GM21723 (cell line): ENCODE data around the gene YY1AP1.
"Not testable (repeated sequence)": the region's sequence is repeated elsewhere in the genome, so short reads cannot be mapped to it uniquely, and the experiment has no call there.

Experiments used
- ATAC-seq: cut with Tn5 transposase; IDR thresholded peaks from one replicate; pipeline ENCODE4 v1.9.1; 2021; ENCODE audit warnings: mild to moderate bottlenecking, moderate library complexity; ENCODE audit not compliant: unreplicated experiment

Gene YY1AP1

DNA sequence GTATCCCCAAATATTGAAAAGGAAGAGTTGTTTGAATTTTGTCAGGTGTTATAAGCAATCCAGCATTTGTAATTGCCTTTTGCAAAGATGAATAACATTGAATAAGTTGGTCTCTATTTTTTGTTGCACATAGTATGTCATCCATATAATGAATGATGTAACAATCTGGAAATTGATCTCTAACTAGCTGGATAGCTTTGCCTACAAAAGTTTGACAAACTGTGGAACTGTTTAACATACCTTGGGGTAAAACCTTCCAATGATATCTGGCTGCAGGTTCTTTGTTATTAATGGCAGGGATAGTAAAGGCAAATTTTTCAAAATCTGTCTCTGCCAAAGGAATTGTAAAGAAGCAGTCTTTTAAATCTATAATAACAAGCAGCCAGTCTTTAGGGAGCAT lies 8.0 kb upstream of the YY1AP1 start:
- no peak for ATAC-seq

DNA sequence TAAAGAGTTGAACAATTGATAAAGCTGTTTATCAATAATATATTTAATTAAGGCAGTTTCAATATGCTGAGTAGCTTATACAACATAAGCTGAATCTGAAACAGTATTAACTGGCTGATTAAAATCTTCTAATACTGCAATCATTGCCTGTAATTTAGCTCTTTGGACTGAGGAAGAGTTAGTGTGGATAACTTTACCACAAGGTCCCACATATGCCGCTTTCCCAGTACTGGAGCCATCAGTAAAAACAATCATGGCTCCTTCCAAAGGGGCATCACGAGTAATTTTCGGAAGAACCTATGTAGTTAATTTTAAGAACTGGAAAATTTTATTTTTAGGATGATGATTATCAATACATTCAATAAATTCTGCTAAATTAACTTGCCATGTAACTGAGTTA lies 7.0 kb upstream of the YY1AP1 start:
- no peak for ATAC-seq

DNA sequence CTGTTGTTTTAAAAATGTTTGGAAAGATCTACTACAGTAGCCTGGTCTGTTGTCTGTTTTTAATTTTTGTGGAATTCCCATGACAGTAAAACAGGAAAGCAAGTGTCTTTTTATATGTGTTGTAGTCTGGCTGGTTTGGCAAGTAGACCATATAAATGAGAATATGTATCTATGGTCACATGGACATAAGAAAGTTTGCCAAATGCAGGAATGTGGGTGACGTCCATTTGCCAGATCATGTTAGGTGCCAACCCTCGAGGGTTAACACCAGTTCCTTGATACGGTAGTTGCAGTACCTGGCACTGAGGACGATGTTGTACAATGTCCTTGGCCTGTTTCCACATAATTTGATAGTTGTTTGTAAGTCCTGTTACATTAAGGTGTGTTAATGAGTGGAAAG lies 6.5 kb upstream of the YY1AP1 start:
- no peak for ATAC-seq

DNA sequence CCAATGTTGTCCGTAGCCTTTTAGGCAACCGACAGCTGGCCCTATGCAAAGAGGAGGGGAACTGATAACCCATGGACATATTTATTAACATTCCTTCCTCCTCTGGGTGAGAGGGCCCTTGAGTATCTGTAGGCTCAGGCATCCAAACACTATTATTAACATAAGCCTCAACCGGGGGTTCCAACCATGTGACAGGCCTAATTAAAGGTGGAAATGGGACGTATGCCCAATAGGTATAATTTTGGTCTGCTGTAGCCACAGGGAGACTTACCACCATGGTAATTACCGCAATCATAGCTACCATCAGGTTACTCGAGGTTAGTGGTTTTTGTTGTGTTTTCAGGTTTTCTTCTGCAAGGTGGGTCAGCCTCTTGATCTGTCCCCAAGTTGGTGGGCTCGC lies 5.6 kb upstream of the YY1AP1 start:
- no peak for ATAC-seq

DNA sequence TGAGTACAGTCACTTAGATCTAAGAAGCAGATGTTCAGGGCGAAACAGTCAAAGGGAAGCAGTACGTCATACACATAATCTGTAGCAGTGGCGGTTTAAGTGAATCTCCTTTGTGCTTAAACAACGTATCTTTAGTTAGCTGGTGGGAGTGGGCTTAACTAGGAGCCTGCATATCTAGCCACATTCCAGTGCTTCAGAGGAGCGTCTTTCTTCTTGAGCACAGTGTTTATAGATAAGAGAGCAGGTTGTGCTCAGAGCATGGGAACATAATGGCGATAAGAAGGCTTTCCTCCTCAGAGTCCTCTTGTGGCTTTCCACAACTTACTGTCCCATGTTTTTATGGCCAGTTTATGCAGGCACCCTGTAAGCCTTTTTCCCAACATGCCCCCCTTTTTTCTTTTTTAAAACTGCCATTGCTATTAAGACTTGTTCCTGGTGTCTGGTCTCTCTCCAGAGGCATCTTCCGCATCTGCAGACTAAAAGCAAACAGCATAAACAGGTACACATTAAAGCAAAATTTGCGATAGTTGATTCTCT lies 3.5 kb upstream of the YY1AP1 start:
- ATAC-seq = no peak

DNA sequence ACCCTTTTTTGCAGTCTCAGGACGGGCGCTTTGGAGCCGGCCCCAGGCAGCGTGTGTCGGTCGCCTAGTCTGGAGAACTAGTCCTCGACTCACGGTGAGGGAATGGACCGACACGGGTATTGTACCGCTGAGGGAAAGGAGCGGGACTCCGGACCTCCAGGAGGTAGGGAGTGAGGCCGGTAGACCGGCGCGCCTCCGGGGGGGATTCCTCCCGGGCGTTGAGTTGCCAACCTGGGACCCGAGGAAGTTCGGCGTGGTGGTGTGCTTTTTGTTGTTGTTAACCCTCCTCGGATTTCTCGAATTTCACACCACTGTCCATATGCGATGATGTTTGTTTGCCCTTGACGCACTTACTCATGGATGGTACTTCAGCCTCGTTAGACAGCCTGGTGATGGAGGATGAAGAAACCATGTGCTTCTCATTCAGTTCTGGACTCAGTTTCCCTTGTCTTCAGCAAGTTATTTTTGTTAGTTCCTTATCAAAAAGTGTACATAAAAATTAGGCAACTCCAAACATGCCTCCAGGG lies 570 bp upstream of the YY1AP1 start, which contains the start of gene DAP3:
Gene DAP3, plus strand, starts transcription at position 11 of the 527 bp plus-strand sequence. CDS start 20,689 bp downstream, outside the sequence.
- not testable (repeated sequence) for ATAC-seq

DNA sequence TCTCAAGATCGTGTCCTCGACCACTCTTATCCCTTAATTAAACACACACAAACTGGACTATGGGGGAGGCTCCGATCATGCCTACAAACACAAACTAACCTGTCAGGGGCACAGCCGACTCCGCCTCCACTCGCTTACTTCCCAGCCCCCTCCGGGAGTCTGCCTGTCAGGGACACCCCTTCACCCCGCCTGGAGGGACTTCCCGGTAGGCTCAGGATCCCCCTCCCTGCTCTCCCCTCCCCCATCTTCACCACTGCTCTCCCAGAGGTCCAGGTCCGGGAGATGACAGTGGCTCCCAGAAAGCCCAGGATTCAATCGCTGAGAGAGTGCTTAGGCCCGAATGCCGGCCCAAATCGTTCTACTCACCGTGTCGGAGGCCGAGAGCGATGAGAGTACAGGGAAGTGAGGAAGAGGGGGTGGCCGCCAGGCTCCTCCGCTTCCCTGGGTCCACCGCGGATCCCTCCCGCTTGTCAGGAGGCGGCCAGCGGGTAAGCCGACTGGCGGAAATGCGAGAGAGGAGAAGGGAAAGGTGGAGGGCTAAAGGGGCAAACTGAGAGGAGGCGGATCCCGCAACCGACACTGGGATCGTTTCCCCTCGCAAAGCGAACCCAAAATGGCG lies 760 bp downstream of the YY1AP1 start:
- ATAC-seq = peak; percentile 27

DNA sequence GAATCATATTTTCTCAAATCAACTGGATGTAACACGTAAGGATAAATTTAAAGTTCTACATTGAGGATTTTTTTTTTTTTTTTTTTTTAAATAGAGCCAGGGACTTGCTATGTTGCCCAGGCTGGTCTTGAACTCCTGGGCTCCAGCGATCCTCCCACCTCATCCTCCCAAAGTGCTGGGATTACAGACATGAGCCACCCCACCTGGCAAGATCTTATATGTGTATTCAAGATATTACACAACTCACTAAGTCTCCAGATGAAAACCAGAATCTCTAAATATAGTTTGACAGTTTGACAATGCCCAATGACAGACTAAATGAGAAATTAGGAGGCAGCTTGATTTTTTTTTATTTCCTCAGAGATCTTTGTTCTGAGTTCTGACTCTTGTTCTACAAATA lies 6.8 kb downstream of the YY1AP1 start:
- ATAC-seq = no peak

DNA sequence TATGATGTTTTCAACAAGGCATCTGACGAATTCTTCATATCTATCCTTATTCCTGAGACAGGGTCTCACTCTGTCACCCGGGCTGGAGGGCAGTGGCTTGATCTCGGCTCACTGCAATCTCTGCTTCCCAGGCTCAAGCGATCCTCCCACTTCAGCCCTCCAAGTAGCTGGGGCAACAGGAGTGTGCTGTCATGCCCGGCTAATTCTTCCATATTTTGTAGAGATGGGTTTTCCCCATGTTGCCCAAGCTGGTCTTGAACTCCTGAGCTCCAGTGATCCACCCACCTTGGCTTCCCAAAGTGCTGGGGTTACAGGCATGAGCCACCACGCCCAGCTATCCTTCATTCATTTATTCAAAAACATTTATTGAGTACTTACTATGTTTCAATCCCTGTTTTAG lies 8.0 kb downstream of the YY1AP1 start:
- ATAC-seq = no peak

DNA sequence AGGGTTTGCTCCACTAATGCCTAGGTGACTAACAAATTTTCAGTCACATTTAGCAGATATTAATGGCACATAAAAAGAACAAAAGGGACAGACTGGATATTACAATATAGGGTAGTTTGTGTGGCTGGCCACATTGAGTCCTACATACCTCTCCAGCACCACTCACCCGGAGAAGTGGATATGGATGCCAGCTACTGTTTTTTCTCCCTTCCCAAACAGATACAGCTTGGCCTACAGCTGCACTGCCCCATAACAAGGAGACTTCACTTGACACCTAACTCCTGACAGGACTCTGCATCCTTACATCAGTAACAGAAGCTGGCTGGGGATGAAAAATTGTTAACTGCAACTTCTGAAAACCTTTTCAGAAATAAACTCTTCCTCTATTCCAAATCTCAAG lies 9.6 kb downstream of the YY1AP1 start:
- not testable (repeated sequence) for ATAC-seq

DNA sequence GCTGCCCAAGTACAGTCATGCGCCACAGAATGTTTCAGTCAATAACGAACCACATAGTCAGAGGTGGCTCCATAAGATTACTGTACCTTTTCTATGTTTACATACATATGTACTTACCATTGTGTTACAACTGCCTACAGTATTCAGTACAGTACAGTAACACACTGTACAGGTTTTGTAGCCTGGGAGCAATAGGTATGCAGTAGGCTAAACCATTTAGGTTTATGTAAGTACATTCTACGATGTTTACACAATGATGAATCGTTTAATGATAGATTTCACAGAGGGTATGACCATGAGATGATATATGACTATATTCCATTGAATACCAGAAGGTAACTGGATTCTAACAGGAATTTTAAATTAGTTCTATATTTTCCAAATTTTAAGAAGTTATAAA lies 10.5 kb downstream of the YY1AP1 start:
- ATAC-seq = no peak

DNA sequence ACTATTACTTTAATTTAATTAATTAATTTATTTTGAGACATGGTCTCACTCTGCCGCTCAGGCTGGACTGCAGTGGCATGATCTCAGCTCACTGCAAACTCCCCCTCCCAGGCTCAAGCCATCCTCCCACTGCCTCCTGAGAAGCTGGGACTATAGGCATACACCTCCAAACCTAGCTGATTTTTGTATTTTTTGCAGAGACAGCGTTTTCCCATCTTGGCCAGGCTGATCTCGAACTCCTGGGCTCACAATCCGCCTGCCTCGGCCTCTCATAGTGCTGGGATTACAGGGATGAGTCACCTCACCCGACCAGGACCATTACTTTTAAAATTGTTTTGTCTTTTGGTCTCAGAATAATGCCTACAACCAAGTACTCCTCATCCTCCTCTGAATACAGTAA lies 15.6 kb downstream of the YY1AP1 start:
- no peak for ATAC-seq

DNA sequence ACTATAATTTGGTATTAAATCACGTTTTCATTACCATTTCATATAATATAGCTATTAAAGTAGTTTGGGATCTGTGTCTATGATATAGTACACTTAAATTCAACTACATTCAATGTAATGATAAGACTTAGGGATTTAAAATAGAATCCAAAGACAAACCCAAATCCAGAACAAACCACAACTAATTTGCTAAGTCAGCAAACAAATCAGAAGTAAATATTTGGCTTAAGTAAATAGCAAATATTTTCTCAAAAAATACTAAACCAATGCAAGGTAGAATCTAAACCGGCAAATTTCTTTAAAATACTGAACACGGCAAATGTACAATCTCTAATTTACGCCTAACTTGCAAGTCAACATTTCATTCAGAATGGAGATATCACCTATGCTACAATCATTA lies 16.8 kb downstream of the YY1AP1 start:
- ATAC-seq = no peak

DNA sequence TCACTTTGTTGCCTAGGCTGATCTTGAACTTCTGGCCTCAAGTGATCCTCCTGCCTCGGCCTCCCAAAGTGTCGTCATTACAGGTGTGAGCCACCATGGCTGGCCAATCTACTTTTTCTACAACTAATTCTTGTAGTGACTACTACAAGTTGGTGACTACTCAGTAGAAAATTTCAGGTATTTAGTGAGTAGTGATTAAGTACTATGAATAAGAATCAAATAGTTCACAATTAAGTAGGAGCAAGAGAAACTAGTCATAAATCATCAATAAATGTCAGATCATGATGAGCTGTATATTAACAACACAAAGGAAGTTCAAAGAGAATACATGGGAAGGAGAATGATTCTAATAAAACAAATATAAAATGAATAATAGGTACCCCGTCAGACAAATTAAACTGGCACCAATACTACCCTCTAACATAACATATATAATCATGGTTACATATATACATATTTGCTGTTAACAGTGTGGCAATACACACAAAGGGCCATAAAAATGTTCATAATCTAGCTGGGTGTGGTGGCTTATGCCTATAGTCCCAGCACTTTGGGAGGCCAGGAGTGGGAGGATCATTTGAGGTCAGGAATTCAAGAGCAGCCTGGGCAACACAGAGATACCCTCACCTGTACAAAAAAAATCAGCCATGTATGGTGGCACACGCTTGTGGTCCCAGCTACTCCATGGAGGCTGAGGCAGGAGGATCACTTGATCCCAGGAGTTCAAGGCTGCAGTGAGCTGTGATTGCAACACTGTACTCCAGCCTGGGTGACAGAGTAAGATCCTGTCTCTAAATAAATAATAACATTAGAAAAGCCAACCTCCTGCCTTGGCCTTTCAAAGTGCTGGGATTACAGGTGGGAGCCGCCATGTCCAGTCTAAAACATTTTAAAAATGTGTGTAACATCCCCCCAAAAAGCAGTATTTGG lies 19.1 kb downstream of the YY1AP1 start:
- ATAC-seq = no peak

DNA sequence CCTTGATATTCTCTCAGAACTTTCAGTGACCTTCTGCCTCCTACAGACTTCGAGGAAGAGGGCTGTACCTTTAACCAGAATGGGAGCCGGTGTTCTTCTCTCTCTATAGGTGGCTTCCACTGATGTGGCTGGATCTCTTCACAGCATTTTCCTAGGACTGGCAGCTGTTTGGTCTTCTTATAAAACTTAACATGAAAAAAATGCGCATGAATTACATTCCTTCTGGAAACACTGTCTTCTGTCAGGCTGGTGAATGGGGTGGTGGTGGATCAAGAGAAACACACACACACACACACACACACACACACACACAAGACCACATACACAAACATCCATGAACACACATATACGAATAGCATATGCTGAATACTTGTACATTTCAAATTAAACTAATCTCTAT lies 27.3 kb downstream of the YY1AP1 start:
- ATAC-seq = not testable (repeated sequence)

DNA sequence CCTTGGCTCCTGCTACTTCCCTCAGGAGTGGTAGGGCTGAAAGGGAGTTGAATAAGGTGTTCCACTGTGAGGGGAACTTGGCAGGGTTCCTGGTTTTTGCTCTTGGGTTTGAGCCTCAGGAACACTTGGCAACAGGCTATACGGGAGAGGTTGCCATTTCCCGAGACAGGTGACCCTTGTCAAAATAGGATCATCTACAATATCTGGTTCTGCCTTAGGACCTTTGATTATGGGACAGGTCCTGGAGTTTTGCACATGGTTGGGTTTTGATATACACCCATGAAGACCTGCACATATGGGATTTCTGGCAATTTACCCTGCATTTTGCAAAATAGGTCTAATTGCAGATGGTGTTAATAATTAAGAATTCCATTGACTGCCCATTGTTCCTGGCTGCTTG lies 31.1 kb downstream of the YY1AP1 start:
- no peak for ATAC-seq

DNA sequence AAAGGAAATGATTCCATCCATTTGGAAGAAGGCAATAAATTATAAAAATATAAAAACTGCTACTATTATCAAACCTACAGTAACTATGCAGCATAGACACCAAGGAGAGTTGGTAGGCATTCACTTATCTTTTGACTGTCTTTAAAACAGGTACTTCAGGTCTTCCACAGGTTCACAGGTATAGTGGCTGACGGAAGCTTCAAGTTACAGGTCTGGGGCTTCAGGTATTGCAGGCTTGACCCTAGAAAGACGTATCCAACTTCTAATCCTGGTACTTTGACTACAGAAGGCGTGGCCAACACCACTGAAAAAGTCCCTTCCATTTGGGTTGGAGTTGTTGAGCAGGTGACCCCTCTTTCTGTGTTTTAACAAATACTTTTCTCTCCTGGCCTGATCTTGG lies 35.6 kb downstream of the YY1AP1 start:
- ATAC-seq = no peak

DNA sequence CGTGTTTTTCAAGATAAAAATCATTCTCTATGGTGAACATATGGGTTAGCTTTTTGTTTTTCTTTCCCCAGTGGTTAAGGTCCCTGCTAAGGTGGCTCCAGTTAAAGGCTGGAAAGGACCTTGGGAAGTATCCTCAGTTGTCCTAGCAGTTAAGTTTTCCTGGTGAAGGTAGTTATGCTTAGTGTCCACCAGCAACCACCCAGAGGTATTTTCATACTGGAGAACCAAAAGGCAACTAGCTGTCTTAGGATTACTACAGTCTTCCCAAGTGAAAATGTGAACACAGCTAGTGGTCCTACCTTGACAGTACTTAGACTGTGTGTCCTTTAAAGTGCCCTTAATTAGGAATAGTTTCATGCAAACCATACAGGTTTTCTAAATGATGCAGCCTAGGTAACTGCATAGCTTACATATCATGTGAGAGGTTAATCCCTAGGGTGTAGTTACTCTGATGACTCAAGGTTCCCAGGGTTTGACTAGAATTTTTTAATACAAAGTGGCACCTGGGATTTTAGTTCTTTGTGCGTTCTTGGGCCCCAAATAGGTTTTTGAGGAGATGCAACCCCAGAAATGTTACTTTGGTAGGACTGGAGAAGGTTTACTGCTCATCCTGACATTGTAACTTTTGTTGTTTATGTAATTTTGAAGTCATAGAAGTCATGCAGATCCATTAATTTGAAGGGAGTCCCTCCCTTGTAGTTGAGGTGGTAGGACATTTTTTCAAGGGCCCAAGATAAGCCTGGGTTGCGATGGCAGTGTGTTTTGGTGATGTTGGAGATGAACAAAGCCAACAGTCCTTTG lies 36.5 kb downstream of the YY1AP1 start:
- ATAC-seq = no peak

DNA sequence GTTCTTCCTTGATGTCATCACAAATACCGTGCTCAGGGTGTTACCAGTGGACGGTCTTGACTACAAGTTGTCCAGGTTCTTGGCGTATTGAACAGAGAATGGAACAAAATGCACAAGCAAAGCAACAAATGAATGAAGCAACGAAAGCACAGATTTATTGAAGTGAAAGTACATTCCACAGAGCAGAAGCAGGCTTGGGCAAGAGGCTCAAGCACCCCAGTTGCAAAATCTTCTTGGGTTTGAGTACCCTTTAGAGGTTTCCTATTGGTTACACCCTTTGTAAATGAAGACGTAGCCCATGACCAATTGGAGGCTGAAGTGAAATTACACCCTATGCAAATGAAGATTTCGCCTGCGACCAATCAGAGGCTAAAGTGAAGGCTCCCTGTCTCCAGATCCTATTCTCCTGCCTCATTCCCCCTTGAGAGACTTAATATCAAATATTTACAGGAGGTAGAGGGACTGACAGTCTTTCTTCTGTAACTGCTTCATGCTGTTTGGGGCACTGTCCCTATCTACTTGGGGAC lies 38.3 kb downstream of the YY1AP1 start:
- no peak for ATAC-seq

DNA sequence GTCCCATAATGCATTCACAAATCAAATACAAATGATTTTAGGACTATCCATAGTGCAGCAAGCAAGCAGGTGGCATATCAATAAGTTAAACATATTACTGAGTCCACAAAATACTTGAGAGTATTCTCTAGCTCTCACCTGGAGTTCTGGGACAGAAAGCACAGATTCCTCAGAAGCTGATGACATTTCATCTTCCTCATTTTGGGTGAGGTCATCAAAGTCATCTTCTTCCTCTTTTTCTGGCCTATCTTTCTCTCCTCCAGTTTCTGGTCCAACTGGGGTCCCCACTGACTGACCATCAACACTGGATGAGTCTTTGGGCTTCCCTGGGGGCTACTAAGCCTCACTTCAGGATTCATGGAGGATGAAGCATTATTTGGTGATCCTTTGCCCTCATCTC lies 38.9 kb downstream of the YY1AP1 start:
- no peak for ATAC-seq
